Measurements from ENCODE around the gene SLC34A1. TPM values are rescaled to one million over a fixed set of nuclear protein-coding genes. Genes with fewer than 3 reads are reported as not detected.

SLC34A1 gene
- total RNA-seq, 1 experiment from 2014 or later: 0.19 TPM

- intact Hi-C loops (cut with micrococcal nuclease; ENCODE audit: unreplicated experiment): no loop called here
- no peaks in the 10 kb centered on the region for H3K27me3 Mint-ChIP-seq (ENCODE audit: unreplicated experiment)
- H3K4me3 Mint-ChIP-seq (ENCODE audit: low read depth, unreplicated experiment): no peak overlapping the region
- peaks cover 73% of the 10 kb centered on the region for H3K36me3 Mint-ChIP-seq (ENCODE audit: insufficient read depth, unreplicated experiment)
- no peaks in the 10 kb centered on the region for H3K9me3 Mint-ChIP-seq (ENCODE audit: low read depth, unreplicated experiment)
- DNase-seq: no peak
- no peak overlapping the region for H3K27ac Mint-ChIP-seq (ENCODE audit: unreplicated experiment)
- H3K4me1 Mint-ChIP-seq (ENCODE audit: low read depth, unreplicated experiment): peaks cover 17% of the 10 kb centered on the region
- TF ChIP-seq CTCF (IDR thresholded peaks at IDR 0.05; ENCODE audit: unreplicated experiment): no peak
- BruUV-seq (replicated peaks): no TSS peak
- CTCF ChIA-PET: interaction anchor here (1.3 kb wide), 1 partner anchor 11 kb away, joined by 3 read pairs; no protein-coding TSS in a partner anchor
Measured at GRCh38 chr5:177433658-177434217, 49.5 kb downstream of the SLC34A1 start.

GRCh38 chr5:177434437-177434836, 50.2 kb downstream of the SLC34A1 start:
- Mint-ChIP-seq H3K36me3 (ENCODE audit: insufficient read depth, unreplicated experiment) (peaks cover 68% of the 10 kb centered on the region), H3K4me1 (ENCODE audit: low read depth, unreplicated experiment) (peaks cover 10% of the 10 kb centered on the region), H3K27ac (ENCODE audit: unreplicated experiment) (no peak overlapping the region), H3K9me3 (ENCODE audit: low read depth, unreplicated experiment) (no peaks in the 10 kb centered on the region), H3K27me3 (ENCODE audit: unreplicated experiment) (no peaks in the 10 kb centered on the region), H3K4me3 (ENCODE audit: low read depth, unreplicated experiment) (no peak overlapping the region)
- intact Hi-C loops (cut with micrococcal nuclease; ENCODE audit: unreplicated experiment): no loop called here
- no peak for TF ChIP-seq CTCF (IDR thresholded peaks at IDR 0.05; ENCODE audit: unreplicated experiment)
- CTCF ChIA-PET: interaction anchor here (0.6 to 1.3 kb wide), 2 partner anchors 10 to 45 kb away, joined by 3 to 4 read pairs; no protein-coding TSS in a partner anchor
- no peak for DNase-seq
- BruUV-seq (replicated peaks): no TSS peak

GRCh38 chr5:177434942-177435738, 50.9 kb downstream of the SLC34A1 start:
- Mint-ChIP-seq H3K4me1 (ENCODE audit: low read depth, unreplicated experiment) (peaks cover 7% of the 10 kb centered on the region), H3K27ac (ENCODE audit: unreplicated experiment) (no peak overlapping the region), H3K9me3 (ENCODE audit: low read depth, unreplicated experiment) (no peaks in the 10 kb centered on the region), H3K27me3 (ENCODE audit: unreplicated experiment) (no peaks in the 10 kb centered on the region), H3K36me3 (ENCODE audit: insufficient read depth, unreplicated experiment) (peaks cover 68% of the 10 kb centered on the region), H3K4me3 (ENCODE audit: low read depth, unreplicated experiment) (no peak overlapping the region)
- no peak for TF ChIP-seq CTCF (IDR thresholded peaks at IDR 0.05; ENCODE audit: unreplicated experiment)
- intact Hi-C loops (cut with micrococcal nuclease; ENCODE audit: unreplicated experiment): no loop called here
- DNase-seq: no peak
- CTCF ChIA-PET: interaction anchor here (0.6 kb wide), 1 partner anchor 46 kb away, joined by 4 read pairs; no protein-coding TSS in a partner anchor
- BruUV-seq (replicated peaks): no TSS peak

- Mint-ChIP-seq H3K27ac (ENCODE audit: unreplicated experiment) (no peak overlapping the region), H3K27me3 (ENCODE audit: unreplicated experiment) (no peaks in the 10 kb centered on the region), H3K36me3 (ENCODE audit: insufficient read depth, unreplicated experiment) (peaks cover 65% of the 10 kb centered on the region), H3K4me1 (ENCODE audit: low read depth, unreplicated experiment) (peaks cover 7% of the 10 kb centered on the region), H3K4me3 (ENCODE audit: low read depth, unreplicated experiment) (no peak overlapping the region), H3K9me3 (ENCODE audit: low read depth, unreplicated experiment) (no peaks in the 10 kb centered on the region)
- TF ChIP-seq CTCF (IDR thresholded peaks at IDR 0.05; ENCODE audit: unreplicated experiment): no peak
- no peak for DNase-seq
- CTCF ChIA-PET: no interaction called here
- intact Hi-C loops (cut with micrococcal nuclease; ENCODE audit: unreplicated experiment): no loop called here
- no TSS peak for BruUV-seq (replicated peaks)
Measured at GRCh38 chr5:177435847-177436536, 51.8 kb downstream of the SLC34A1 start.

Data from Calu3 (cell line).